Brain microvascular endothelial cell (primary cell): ENCODE measurements around the gene TSTD2.

Experiments
- DNase-seq: peaks from one replicate; pipeline ENCODE4 v3.0.0-alpha.2; 2020
- H3K27ac ChIP-seq: fragments of 250-450 bp; sonication (Bioruptor Pico); 2 replicates; pipeline ENCODE4 v1.5.1; 2020; ENCODE audit warnings: mild to moderate bottlenecking, moderate library complexity
- H3K27me3 ChIP-seq: fragments of 250-450 bp; sonication (Bioruptor Pico); replicated peaks from 2 replicates; pipeline ENCODE4 v1.5.1; 2020; ENCODE audit warnings: mild to moderate bottlenecking
- H3K36me3 ChIP-seq: fragments of 250-450 bp; sonication (Bioruptor Pico); replicated peaks from 2 replicates; pipeline ENCODE4 v1.5.1; 2020; ENCODE audit warnings: mild to moderate bottlenecking
- H3K4me3 ChIP-seq: 2 replicates; pipeline ENCODE4 v1.5.1; 2011; ENCODE audit warnings: low read depth, mild to moderate bottlenecking, control low read depth, low read length, moderate library complexity
- CTCF ChIP-seq: IDR thresholded peaks from 2 replicates; pipeline ENCODE4 v1.5.1; 2011; ENCODE audit warnings: low read depth, mild to moderate bottlenecking, moderate library complexity, low read length, control low read depth, inconsistent platforms; ENCODE audit errors: missing control alignments
- in situ Hi-C: cut with HindIII; loops from 2 replicates; pipeline ENCODE4 v1.10.0; 2017; ENCODE audit warnings: low sequenced_read_pairs, low pct_ligation_motif_present

TSTD2 gene

DNA sequence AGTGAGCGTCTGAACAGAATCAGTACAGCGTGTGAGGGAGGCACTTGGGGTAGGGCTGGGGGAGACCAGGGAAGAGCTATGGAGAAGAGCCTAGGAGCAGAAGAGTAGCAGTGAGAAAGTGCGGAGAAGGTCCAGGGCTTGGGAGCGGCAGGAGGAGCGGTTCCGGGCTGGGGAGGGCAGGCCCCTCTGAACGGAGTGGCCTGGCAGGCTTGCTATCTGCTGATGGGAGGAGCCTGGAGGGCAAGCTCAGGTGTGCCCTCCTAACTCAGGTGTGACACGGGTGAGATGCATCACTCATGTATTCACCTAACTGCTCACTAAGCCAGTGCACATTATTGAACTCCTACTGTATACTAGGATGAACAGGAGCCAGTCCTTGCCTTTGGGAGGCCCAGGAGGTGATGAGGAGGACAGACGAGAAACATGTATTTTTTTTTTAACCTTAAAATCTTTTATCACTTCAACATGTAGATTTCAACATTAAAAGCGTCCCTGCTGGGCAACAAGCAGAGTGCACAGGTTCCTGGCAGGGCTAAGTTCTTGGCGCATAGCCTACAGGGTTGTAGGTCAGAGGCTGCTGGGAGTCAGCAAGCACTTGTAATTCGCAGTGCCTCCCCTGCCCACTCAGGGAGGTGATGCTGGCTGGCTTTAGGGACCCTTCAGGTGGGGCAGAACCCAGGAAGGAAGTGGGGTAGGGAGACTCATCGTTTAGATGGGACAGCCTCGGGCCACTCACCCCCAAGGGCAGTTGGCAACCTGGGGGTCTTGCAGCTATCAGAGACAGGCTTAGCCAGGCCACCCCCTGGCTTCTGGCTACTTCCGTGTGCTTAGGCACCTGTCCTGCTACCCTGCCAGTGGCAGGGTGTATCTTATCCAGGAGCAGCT, 76.2 kb downstream of the TSTD2 start:
- Histone ChIP-seq H3K27ac (no peak overlapping the region), H3K4me3 (no peak overlapping the region), H3K36me3 (no peaks in the 10 kb centered on the region), H3K27me3 (no peaks in the 10 kb centered on the region)
- TF ChIP-seq CTCF, result no peak
- no peak for DNase-seq
- in situ Hi-C loops, result no loop called here

GRCh38 chr9:97556036-97556720, 77.0 kb downstream of the TSTD2 start:
- Histone ChIP-seq H3K4me3 (no peak overlapping the region), H3K27ac (no peak overlapping the region), H3K27me3 (no peaks in the 10 kb centered on the region), H3K36me3 (no peaks in the 10 kb centered on the region)
- no peak for TF ChIP-seq CTCF
- no peak for DNase-seq
- in situ Hi-C loops, result no loop called here

DNA sequence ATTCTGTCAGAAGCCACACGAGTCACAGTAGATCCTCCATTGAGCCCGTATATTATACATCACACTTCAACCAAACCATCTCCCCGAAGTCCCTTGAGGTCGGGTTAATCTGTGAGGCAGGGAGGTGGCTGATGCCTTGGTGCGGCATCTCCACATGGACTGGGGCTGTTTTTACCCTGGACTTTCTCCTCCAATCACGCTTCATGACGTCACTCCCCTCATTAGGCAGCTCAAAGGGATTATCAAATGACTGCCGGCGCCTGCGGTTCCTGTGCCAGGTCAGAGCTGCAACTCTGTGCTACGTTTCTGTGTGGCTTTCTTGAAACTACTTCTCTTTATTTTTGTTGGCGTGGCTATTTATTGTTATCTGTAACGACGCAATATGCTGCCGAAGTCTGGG, 78.0 kb downstream of the TSTD2 start:
- Histone ChIP-seq H3K27me3 (no peaks in the 10 kb centered on the region), H3K36me3 (no peaks in the 10 kb centered on the region), H3K4me3 (no peak overlapping the region), H3K27ac (no peak overlapping the region)
- TF ChIP-seq CTCF, result no peak
- in situ Hi-C loops, result no loop called here
- DNase-seq, result no peak

DNA sequence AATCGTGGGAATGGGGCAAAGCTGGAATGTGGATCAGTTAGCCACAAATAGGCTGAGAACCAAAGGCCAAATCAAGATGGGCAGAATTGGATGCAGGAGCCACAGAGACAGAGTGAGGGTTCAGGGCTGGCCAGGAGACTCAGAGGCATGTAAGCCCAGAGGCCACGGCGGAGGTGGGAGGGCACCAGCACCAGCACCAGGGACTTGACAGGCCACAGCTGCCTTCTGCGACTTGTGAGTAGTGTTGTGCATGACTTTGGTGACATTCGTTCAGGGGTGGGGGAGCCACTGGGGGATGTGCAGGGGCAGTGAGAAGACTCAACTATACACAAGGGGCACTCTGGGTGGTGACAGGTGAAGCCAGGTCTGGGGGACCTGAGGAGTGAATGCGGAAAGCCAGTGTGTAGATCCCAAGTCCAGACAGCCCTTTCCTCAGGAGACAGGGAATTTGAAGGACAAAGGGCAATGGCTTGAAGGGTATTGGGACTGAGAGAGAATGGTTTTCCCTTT, 78.5 kb downstream of the TSTD2 start:
- no peak for DNase-seq
- in situ Hi-C loops, result no loop called here
- Histone ChIP-seq H3K4me3 (no peak overlapping the region), H3K27ac (no peak overlapping the region), H3K27me3 (no peaks in the 10 kb centered on the region), H3K36me3 (no peaks in the 10 kb centered on the region)
- TF ChIP-seq CTCF, result no peak

GRCh38 chr9:97553841-97554240, 79.3 kb downstream of the TSTD2 start:
- no peak for DNase-seq
- H3K27ac ChIP-seq, result no peak overlapping the region
- in situ Hi-C loops, result no loop called here
- H3K36me3 ChIP-seq, result no peaks in the 10 kb centered on the region
- no peak overlapping the region for H3K4me3 ChIP-seq
- no peaks in the 10 kb centered on the region for H3K27me3 ChIP-seq
- no peak for TF ChIP-seq CTCF
